K562 (cell line): ENCODE measurements around the gene DIP2B. TPM values are rescaled to one million over a fixed set of nuclear protein-coding genes. Genes with fewer than 3 reads are reported as not detected.
A peak's percentile ranks its signal among the peaks of the same experiment; 100 is the strongest.

Experiments
- BRF2 ChIP-seq: IDR thresholded peaks from 3 replicates; pipeline ENCODE4 v1.6.1; 2011; ENCODE audit warnings: borderline replicate concordance, mild to moderate bottlenecking; ENCODE audit not compliant: insufficient read length, insufficient read depth
- CBX3 ChIP-seq, 2 experiments: IDR thresholded peaks; 1 replicate in 1 of 2; 2 replicates in 1 of 2; pipeline ENCODE4 v1.6.1; 2012; ENCODE audit warnings: inconsistent platforms in 2 of 2, low read length in 2 of 2, borderline replicate concordance in 1 of 2, control low read depth in 1 of 2
- CHD7 ChIP-seq: fragments of 200-600 bp; sonication (generic); IDR thresholded peaks from one replicate; pipeline ENCODE4 v1.6.1; 2012; ENCODE audit warnings: mild to moderate bottlenecking, low read depth, low read length, inconsistent platforms
- DNMT1 ChIP-seq: fragments of 450-650 bp; IDR thresholded peaks from 2 replicates; pipeline ENCODE4 v1.6.1; 2016; ENCODE audit warnings: antibody characterized with exemption, mild to moderate bottlenecking
- EHMT2 ChIP-seq: fragments of 450-650 bp; IDR thresholded peaks from 2 replicates; pipeline ENCODE4 v1.6.1; 2018; ENCODE audit warnings: antibody characterized with exemption
- HNRNPL ChIP-seq: fragments of 200-400 bp; formaldehyde crosslinking; IDR thresholded peaks from 2 replicates; pipeline ENCODE4 v1.6.1; 2017; ENCODE audit warnings: low read depth, mild to moderate bottlenecking, low read length
- LCOR ChIP-seq: sonication (generic); formaldehyde crosslinking; IDR thresholded peaks from 2 replicates; pipeline ENCODE4 v1.8.0; 2022; ENCODE audit warnings: mild to moderate bottlenecking, missing genetic modification reagents
- MCM5 ChIP-seq: fragments of 450-650 bp; IDR thresholded peaks from 2 replicates; pipeline ENCODE4 v1.6.1; 2016; ENCODE audit warnings: low read depth
- NFIX ChIP-seq: fragments of 250-450 bp; sonication (Bioruptor Pico); IDR thresholded peaks from 2 replicates; pipeline ENCODE4 v1.4.0; 2020; ENCODE audit warnings: low read depth, mild to moderate bottlenecking, moderate library complexity
- NR2C2 ChIP-seq, 2 experiments: fragments of 200-800 bp in 1 of 2; sonication (Bioruptor generic) in 1 of 2; sonication (generic) in 1 of 2; formaldehyde crosslinking in 1 of 2; IDR thresholded peaks; 2 replicates each; pipeline versions ENCODE4 v1.6.1 to v1.8.0; 2016 to 2022; ENCODE audit warnings: mild to moderate bottlenecking in 1 of 2, missing compliant biosample characterization in 1 of 2, missing genetic modification characterization in 1 of 2, missing genetic modification reagents in 1 of 2
- PHF20 ChIP-seq: fragments of 450-650 bp; IDR thresholded peaks from 2 replicates; pipeline ENCODE4 v1.6.1; 2018; ENCODE audit not compliant: partially characterized antibody
- PPARD ChIP-seq: fragments of 250-450 bp; sonication (Bioruptor Pico); IDR thresholded peaks from 2 replicates; pipeline ENCODE4 v1.8.0; 2022; ENCODE audit warnings: inconsistent platforms, mild to moderate bottlenecking, moderate library complexity
- SMARCA5 ChIP-seq: fragments of 450-650 bp; IDR thresholded peaks from 2 replicates; pipeline ENCODE4 v1.6.1; 2016
- SREBF2 ChIP-seq: sonication (generic); formaldehyde crosslinking; IDR thresholded peaks from 2 replicates; pipeline ENCODE4 v1.4.0; 2020; ENCODE audit warnings: mild to moderate bottlenecking, missing genetic modification reagents
- U2AF1 ChIP-seq: fragments of 200-400 bp; formaldehyde crosslinking; optimal IDR thresholded peaks from 2 replicates; pipeline ENCODE3; 2017; ENCODE audit warnings: mild to moderate bottlenecking, low read depth, low read length, moderate library complexity
- ZNF584 ChIP-seq: fragments of 200-800 bp; sonication (Bioruptor generic); IDR thresholded peaks from 2 replicates; pipeline ENCODE4 v1.6.1; 2016; ENCODE audit warnings: low read depth, mild to moderate bottlenecking, missing genetic modification characterization, missing compliant biosample characterization
- polyA plus RNA-seq, 8 experiments: library from polyadenylated mRNA; depleted of rRNA in 4 of 8; stranded (reverse) in 5 of 8; unstranded in 3 of 8; fragments of >200 nt; fragmentation: Nextera tagmentation in 2 of 8; fragmentation: Illumina TruSeq in 1 of 8; extraction: Ambion mirVana in 2 of 8; extraction: Trizol in 1 of 8; gene quantifications; 2 replicates each; pipeline versions ENCODE4 v1.2.1 to v1.2.3, GENCODE V29; 2011 to 2014; ENCODE audit warnings: inconsistent platforms in 1 of 8, missing spikeins in 1 of 8
- total RNA-seq, 7 experiments: library from RNA; depleted of rRNA in 6 of 7; stranded (reverse); fragments of >200 nt in 6 of 7; fragmentation: Illumina TruSeq in 2 of 7; extraction: Trizol in 2 of 7; gene quantifications; 2 replicates each; pipeline versions ENCODE4 v1.2.1 to v1.2.3, GENCODE V29; 2011 to 2021; ENCODE audit warnings: low replicate concordance in 1 of 7

The DIP2B gene
- total and polyA plus RNA-seq, 9 of the 15 experiments (the other 6 are each of a cell fraction or from before 2014, with no cell fraction given), result 4.6 to 26.1 (median 18.8) TPM

- TF ChIP-seq CHD7, result no peak
- no peak for TF ChIP-seq PHF20
- no peak for TF ChIP-seq LCOR (CRISPR knock-in tag)
- no peak for TF ChIP-seq SMARCA5
- no peak for TF ChIP-seq CBX3 (IDR thresholded peaks at IDR 0.05; ENCODE audit: borderline replicate concordance in 1 of 2, low read length in 2 of 2)
- no peak for TF ChIP-seq ZNF584 (CRISPR knock-in tag)
- TF ChIP-seq BRF2, result no peak
- TF ChIP-seq MCM5, result no peak
- TF ChIP-seq DNMT1, result no peak
- TF ChIP-seq HNRNPL, result no peak
- TF ChIP-seq PPARD (CRISPR knock-in tag), result no peak
- TF ChIP-seq U2AF1, result no peak
- no peak for TF ChIP-seq NFIX
- TF ChIP-seq SREBF2, result no peak
- TF ChIP-seq NR2C2 (CRISPR knock-in tag; IDR thresholded peaks at IDR 0.05), result no peak
- TF ChIP-seq NR2C2 (tag; IDR thresholded peaks at IDR 0.05), result peak; percentile 55; the same call in 1 of the 2 replicates
- TF ChIP-seq EHMT2, result peak; percentile 49; the same call in 1 of the 2 replicates
These were observed 28.4 kb downstream of the DIP2B start (continued) for GRCh38 chr12:50533203-50533584.
